T-helper 9 cell (primary cell): ENCODE measurements around the gene IRS2.

Source experiments
- DNase-seq: peaks from one replicate; pipeline ENCODE4 v3.0.0-alpha.2; 2020

The IRS2 gene

GRCh38 chr13:109802936-109803335 lies 16.6 kb upstream of the IRS2 start:
- DNase-seq = no peak

GRCh38 chr13:109795011-109795410 lies 8.6 kb upstream of the IRS2 start:
- DNase-seq = no peak

GRCh38 chr13:109794095-109794494 lies 7.7 kb upstream of the IRS2 start:
- DNase-seq = no peak

- DNase-seq = no peak
Observed at GRCh38 chr13:109792416-109793059, 6.2 kb upstream of the IRS2 start.

GRCh38 chr13:109790942-109791605 lies 4.7 kb upstream of the IRS2 start:
- no peak for DNase-seq

- no peak for DNase-seq
Observed at GRCh38 chr13:109790086-109790485, 3.7 kb upstream of the IRS2 start.

GRCh38 chr13:109789262-109789661 lies 2.9 kb upstream of the IRS2 start:
- no peak for DNase-seq

- no peak for DNase-seq
Observed at GRCh38 chr13:109788372-109789111, 2.2 kb upstream of the IRS2 start.

- DNase-seq = peak; percentile 18
Observed at GRCh38 chr13:109787135-109787954, 962 bp upstream of the IRS2 start.

GRCh38 chr13:109785892-109786450 lies 412 bp downstream of the IRS2 start:
- no peak for DNase-seq

GRCh38 chr13:109785141-109785891 lies 1.1 kb downstream of the IRS2 start:
- DNase-seq = peak; percentile 38

GRCh38 chr13:109784590-109785140 lies 1.7 kb downstream of the IRS2 start:
- peak; percentile 65 for DNase-seq

GRCh38 chr13:109783815-109784589 lies 2.4 kb downstream of the IRS2 start:
- no peak for DNase-seq

- DNase-seq = no peak
Observed at GRCh38 chr13:109783447-109783814, 3.0 kb downstream of the IRS2 start.

- DNase-seq = no peak
Observed at GRCh38 chr13:109782823-109783431, 3.5 kb downstream of the IRS2 start.

- no peak for DNase-seq
Observed at GRCh38 chr13:109782066-109782822, 4.1 kb downstream of the IRS2 start.

GRCh38 chr13:109781384-109782065 lies 4.9 kb downstream of the IRS2 start:
- DNase-seq = no peak

GRCh38 chr13:109780845-109781383 lies 5.5 kb downstream of the IRS2 start:
- DNase-seq = no peak
